ENCODE data around the gene UBXN2A. TPM values are rescaled to one million over a fixed set of nuclear protein-coding genes. Genes with fewer than 3 reads are reported as not detected.

Gene UBXN2A
- total RNA-seq, 2 donors from 2014 or later = 10.0 to 17.3 TPM

GRCh38 chr2:23967846-23968245 lies 27.6 kb downstream of the UBXN2A start:
- Histone ChIP-seq H3K4me1 (no peaks in the 10 kb centered on the region), H3K9me3 (no peaks in the 10 kb centered on the region), H3K9ac (ENCODE audit: low read depth in 2 of 2, low read length in 2 of 2) (no peak overlapping the region), H3K27me3 (no peaks in the 10 kb centered on the region), H3K27ac (no peak overlapping the region), H3K4me3 (no peak overlapping the region), H3K36me3 (no peaks in the 10 kb centered on the region)
- intact Hi-C loops (cut with DNase I) = no loop called here
- DNase-seq = no peak
- no peak for TF ChIP-seq CTCF (IDR thresholded peaks at IDR 0.05)

GRCh38 chr2:23976883-23977282 lies 36.6 kb downstream of the UBXN2A start:
- Histone ChIP-seq H3K27me3 (no peaks in the 10 kb centered on the region), H3K4me3 (no peak overlapping the region), H3K9ac (ENCODE audit: low read depth in 2 of 2, low read length in 2 of 2) (no peak overlapping the region), H3K4me1 (no peaks in the 10 kb centered on the region), H3K27ac (no peak overlapping the region), H3K9me3 (no peaks in the 10 kb centered on the region), H3K36me3 (no peaks in the 10 kb centered on the region)
- intact Hi-C loops (cut with DNase I) = no loop called here
- TF ChIP-seq CTCF (IDR thresholded peaks at IDR 0.05) = no peak
- DNase-seq = no peak

GRCh38 chr2:23988371-23988770 lies 48.1 kb downstream of the UBXN2A start:
- Histone ChIP-seq H3K4me3 (no peak overlapping the region), H3K9ac (ENCODE audit: low read depth in 2 of 2, low read length in 2 of 2) (no peak overlapping the region), H3K27me3 (no peaks in the 10 kb centered on the region), H3K9me3 (no peaks in the 10 kb centered on the region), H3K36me3 (peaks cover 5% of the 10 kb centered on the region), H3K4me1 (no peaks in the 10 kb centered on the region), H3K27ac (no peak overlapping the region)
- intact Hi-C loops (cut with DNase I) = no loop called here
- DNase-seq = no peak
- TF ChIP-seq CTCF (IDR thresholded peaks at IDR 0.05) = no peak

GRCh38 chr2:23992931-23993330 lies 52.7 kb downstream of the UBXN2A start:
- H3K4me3 ChIP-seq = no peak overlapping the region
- TF ChIP-seq CTCF (IDR thresholded peaks at IDR 0.05) = no peak
- intact Hi-C loops (cut with DNase I) = no loop called here

GRCh38 chr2:23993736-23994269 lies 53.5 kb downstream of the UBXN2A start:
- H3K36me3 ChIP-seq = no peaks in the 10 kb centered on the region
- intact Hi-C loops (cut with DNase I) = no loop called here
- no peaks in the 10 kb centered on the region for H3K9me3 ChIP-seq
- no peak overlapping the region for H3K9ac ChIP-seq (ENCODE audit: low read depth in 2 of 2, low read length in 2 of 2)
- H3K4me1 ChIP-seq = no peaks in the 10 kb centered on the region
- H3K27ac ChIP-seq = no peak overlapping the region
- H3K4me3 ChIP-seq = no peak overlapping the region
- no peak for DNase-seq
- no peaks in the 10 kb centered on the region for H3K27me3 ChIP-seq
- TF ChIP-seq CTCF (IDR thresholded peaks at IDR 0.05) = no peak

More at GRCh38 chr2:23992931-23993330, 52.7 kb downstream of the UBXN2A start:
- Histone ChIP-seq H3K36me3 (no peaks in the 10 kb centered on the region), H3K4me1 (no peaks in the 10 kb centered on the region), H3K27me3 (no peaks in the 10 kb centered on the region), H3K9ac (ENCODE audit: low read depth in 2 of 2, low read length in 2 of 2) (no peak overlapping the region), H3K27ac (no peak overlapping the region), H3K9me3 (no peaks in the 10 kb centered on the region)
- DNase-seq = no peak

Measured in colonic mucosa (tissue), 4 donors.